Tibial nerve (tissue), 4 donors: Measurements from ENCODE around the gene A3GALT2. TPM values are rescaled to one million over a fixed set of nuclear protein-coding genes. Genes with fewer than 3 reads are reported as not detected.

Source experiments
- DNase-seq, 2 donors: peaks; one replicate each; pipeline ENCODE4 v3.0.0-alpha.2; 2019; ENCODE audit warnings: low spot score in 2 of 2
- H3K27ac ChIP-seq, 4 donors: fragments of 200-600 bp; sonication (generic) in 3 of 4; one replicate each; pipeline ENCODE4 v1.5.1; 2017 to 2019; ENCODE audit warnings: mild to moderate bottlenecking in 1 of 4
- H3K27me3 ChIP-seq, 2 donors: fragments of 200-600 bp; sonication (generic) in 1 of 2; one replicate each; pipeline versions ENCODE4 v1.5.1 to v1.6.0; 2017 to 2019
- H3K36me3 ChIP-seq, 3 donors: fragments of 200-600 bp; sonication (generic); one replicate each; pipeline ENCODE4 v1.5.1; 2018 to 2019
- H3K4me1 ChIP-seq, 4 donors: fragments of 200-600 bp; sonication (generic) in 3 of 4; one replicate each; pipeline ENCODE4 v1.5.1; 2017 to 2019
- H3K4me3 ChIP-seq, 4 donors: fragments of 200-600 bp; sonication (generic) in 3 of 4; one replicate each; pipeline ENCODE4 v1.5.1; 2017 to 2019; ENCODE audit warnings: mild to moderate bottlenecking in 1 of 4, moderate library complexity in 1 of 4
- H3K9me3 ChIP-seq, 4 donors: fragments of 200-600 bp; sonication (generic) in 3 of 4; one replicate each; pipeline ENCODE4 v1.5.1; 2017 to 2019
- EP300 ChIP-seq, 2 donors: sonication (generic); formaldehyde crosslinking; IDR thresholded peaks; one replicate each; pipeline ENCODE4 v1.6.1; 2017; ENCODE audit warnings: antibody characterized with exemption in 2 of 2, mild to moderate bottlenecking in 1 of 2
- POLR2A ChIP-seq, 2 donors: fragments of 450-650 bp; IDR thresholded peaks; one replicate each; pipeline ENCODE4 v1.6.1; 2017; ENCODE audit warnings: antibody characterized with exemption in 2 of 2, mild to moderate bottlenecking in 2 of 2, moderate library complexity in 2 of 2
- WGBS, 2 donors: methylation state at CpG; one replicate each; pipeline ENCODE4 v1.1.5; 2018; 5-methylcytosine and 5-hydroxymethylcytosine counted together
- total RNA-seq, 4 donors: library from RNA; depleted of rRNA; stranded (reverse); fragments of >200 nt; gene quantifications; one replicate each; pipeline ENCODE4 v1.1.0, GENCODE V29; 2016
- TF ChIP-seq, protein P1 (sequence below), 5 experiments: fragments of 200-600 bp in 3 of 5; fragments of 450-650 bp in 2 of 5; sonication (generic) in 3 of 5; IDR thresholded peaks; one replicate each; pipeline ENCODE4 v1.5.1; 2016 to 2019; ENCODE audit warnings: antibody characterized with exemption in 5 of 5, mild to moderate bottlenecking in 3 of 5, moderate library complexity in 2 of 5

Gene A3GALT2
- total RNA-seq, 4 donors from 2014 or later = 0.42 to 0.66 TPM; not detected in 2

- TF ChIP-seq EP300 (IDR thresholded peaks at IDR 0.05) (no peak), POLR2A (IDR thresholded peaks at IDR 0.05) (no peak)
- TF ChIP-seq, protein P1, sequence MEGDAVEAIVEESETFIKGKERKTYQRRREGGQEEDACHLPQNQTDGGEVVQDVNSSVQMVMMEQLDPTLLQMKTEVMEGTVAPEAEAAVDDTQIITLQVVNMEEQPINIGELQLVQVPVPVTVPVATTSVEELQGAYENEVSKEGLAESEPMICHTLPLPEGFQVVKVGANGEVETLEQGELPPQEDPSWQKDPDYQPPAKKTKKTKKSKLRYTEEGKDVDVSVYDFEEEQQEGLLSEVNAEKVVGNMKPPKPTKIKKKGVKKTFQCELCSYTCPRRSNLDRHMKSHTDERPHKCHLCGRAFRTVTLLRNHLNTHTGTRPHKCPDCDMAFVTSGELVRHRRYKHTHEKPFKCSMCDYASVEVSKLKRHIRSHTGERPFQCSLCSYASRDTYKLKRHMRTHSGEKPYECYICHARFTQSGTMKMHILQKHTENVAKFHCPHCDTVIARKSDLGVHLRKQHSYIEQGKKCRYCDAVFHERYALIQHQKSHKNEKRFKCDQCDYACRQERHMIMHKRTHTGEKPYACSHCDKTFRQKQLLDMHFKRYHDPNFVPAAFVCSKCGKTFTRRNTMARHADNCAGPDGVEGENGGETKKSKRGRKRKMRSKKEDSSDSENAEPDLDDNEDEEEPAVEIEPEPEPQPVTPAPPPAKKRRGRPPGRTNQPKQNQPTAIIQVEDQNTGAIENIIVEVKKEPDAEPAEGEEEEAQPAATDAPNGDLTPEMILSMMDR (IDR thresholded peaks at IDR 0.05) = no peak
- no peak for DNase-seq
- H3K4me1 ChIP-seq = peaks cover 0 to 7% (median 0%) of the 10 kb centered on the region in 4 donors
- no peaks in the 10 kb centered on the region for H3K9me3 ChIP-seq
- H3K4me3 ChIP-seq = no peak overlapping the region
- H3K27ac ChIP-seq = no peak overlapping the region
- H3K27me3 ChIP-seq = no peaks in the 10 kb centered on the region
- H3K36me3 ChIP-seq = peaks cover 0 to 12% (median 0%) of the 10 kb centered on the region in 3 donors
- 60% methylated on average over 6 of the region's 6 CpGs for WGBS, 2 donors
Observed at GRCh38 chr1:33317946-33318345, 3.0 kb downstream of the A3GALT2 start.

DNA sequence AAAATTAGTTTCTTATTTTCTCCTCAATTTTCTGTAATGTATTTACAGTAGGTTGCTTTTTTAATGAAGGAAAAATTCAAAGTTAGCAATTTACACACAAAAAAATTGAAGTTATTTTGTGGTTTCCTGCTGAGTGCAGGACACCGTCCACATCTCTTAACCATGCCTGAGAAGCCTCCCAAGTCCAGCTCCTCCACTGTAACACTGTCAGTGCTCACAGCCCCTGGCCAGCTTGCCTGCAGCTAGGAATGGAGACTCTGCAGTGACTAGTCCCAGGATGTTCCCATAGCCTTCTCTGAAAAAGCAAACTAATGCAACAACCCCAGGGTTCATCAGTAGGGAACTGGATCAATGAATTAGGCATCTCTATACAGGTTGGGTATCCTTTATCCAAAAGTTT lies 3.5 kb downstream of the A3GALT2 start:
- Histone ChIP-seq H3K27ac (no peak overlapping the region), H3K4me3 (no peak overlapping the region), H3K9me3 (no peaks in the 10 kb centered on the region), H3K36me3 (peaks cover 0 to 6% (median 0%) of the 10 kb centered on the region in 3 donors), H3K4me1 (peaks cover 0 to 7% (median 0%) of the 10 kb centered on the region in 4 donors), H3K27me3 (no peaks in the 10 kb centered on the region)
- DNase-seq = no peak
- 33 to 41% methylated on average over 1 of the region's 1 CpG for WGBS, 2 donors
- TF ChIP-seq EP300 (IDR thresholded peaks at IDR 0.05) = no peak
- TF ChIP-seq, protein P1 (IDR thresholded peaks at IDR 0.05) = no peak
- no peak for TF ChIP-seq POLR2A (IDR thresholded peaks at IDR 0.05)

- H3K4me3 ChIP-seq = no peak overlapping the region
- no peaks in the 10 kb centered on the region for H3K27me3 ChIP-seq
- H3K4me1 ChIP-seq = peaks cover 0 to 7% (median 0%) of the 10 kb centered on the region in 4 donors
- H3K36me3 ChIP-seq = peaks cover 0 to 3% (median 0%) of the 10 kb centered on the region in 3 donors
- TF ChIP-seq EP300 (IDR thresholded peaks at IDR 0.05) (no peak), POLR2A (IDR thresholded peaks at IDR 0.05) (no peak)
- TF ChIP-seq, protein P1 (IDR thresholded peaks at IDR 0.05) = no peak
- no peaks in the 10 kb centered on the region for H3K9me3 ChIP-seq
- peak overlapping the region in 1 of 4 donors; percentile 13 for H3K27ac ChIP-seq
- DNase-seq = no peak
- WGBS, 2 donors = 75 to 83% methylated on average over 2 of the region's 2 CpGs
Observed at GRCh38 chr1:33316601-33317000, 4.3 kb downstream of the A3GALT2 start.

DNA sequence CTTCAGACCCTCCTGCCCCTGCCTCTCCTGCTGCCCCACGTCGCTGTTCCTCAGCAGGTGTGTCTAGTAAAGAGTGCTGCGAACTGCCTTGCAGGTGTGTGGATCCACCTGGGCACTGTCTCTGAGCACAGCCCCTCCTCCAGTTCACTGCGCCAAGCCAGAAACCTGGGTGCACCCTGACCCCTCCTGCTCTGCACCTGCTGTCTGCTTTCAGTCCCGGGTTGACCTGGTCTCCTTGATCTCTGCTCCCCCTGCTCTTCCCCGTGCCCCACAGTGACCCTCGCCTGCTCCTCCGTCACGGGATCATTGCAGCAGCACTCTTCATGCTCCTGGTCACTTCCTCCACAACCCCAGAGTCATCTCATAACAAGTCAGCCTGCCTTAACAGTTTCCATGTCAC lies 6.5 kb downstream of the A3GALT2 start:
- Histone ChIP-seq H3K36me3 (no peaks in the 10 kb centered on the region), H3K4me1 (peaks cover 0 to 2% (median 0%) of the 10 kb centered on the region in 4 donors), H3K4me3 (no peak overlapping the region), H3K27ac (no peak overlapping the region), H3K9me3 (no peaks in the 10 kb centered on the region), H3K27me3 (no peaks in the 10 kb centered on the region)
- WGBS, 2 donors = 89% methylated on average over 9 of the region's 9 CpGs
- no peak for TF ChIP-seq EP300 (IDR thresholded peaks at IDR 0.05)
- TF ChIP-seq, protein P1 (IDR thresholded peaks at IDR 0.05) = no peak
- TF ChIP-seq POLR2A (IDR thresholded peaks at IDR 0.05) = no peak
- DNase-seq = no peak

DNA sequence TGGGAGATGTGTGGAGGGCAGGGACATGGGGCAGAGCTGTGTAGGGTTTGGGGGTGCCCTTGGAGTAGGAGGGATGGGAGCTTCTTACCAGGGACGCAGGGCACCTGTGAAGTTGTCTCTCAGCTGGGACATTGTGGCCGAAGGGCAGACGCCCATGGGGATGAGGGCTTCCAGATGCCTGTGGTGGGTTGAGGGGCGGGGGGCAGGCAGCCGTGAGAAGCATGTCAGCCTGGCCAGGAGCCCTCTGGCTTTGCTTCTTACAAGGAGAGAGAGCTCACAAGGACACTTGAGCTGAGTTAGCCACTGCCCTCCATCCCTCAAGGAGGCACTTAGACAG lies 8.5 kb downstream of the A3GALT2 start:
- Histone ChIP-seq H3K4me1 (peaks cover 0 to 2% (median 0%) of the 10 kb centered on the region in 4 donors), H3K9me3 (no peaks in the 10 kb centered on the region), H3K4me3 (no peak overlapping the region), H3K27ac (no peak overlapping the region), H3K36me3 (no peaks in the 10 kb centered on the region), H3K27me3 (no peaks in the 10 kb centered on the region)
- TF ChIP-seq POLR2A (IDR thresholded peaks at IDR 0.05) = no peak
- no peak for TF ChIP-seq EP300 (IDR thresholded peaks at IDR 0.05)
- TF ChIP-seq, protein P1 (IDR thresholded peaks at IDR 0.05) = no peak
- WGBS, 2 donors = 72 to 86% methylated on average over 5 of the region's 5 CpGs
- DNase-seq = no peak
